GM12878 (cell line): ENCODE results near the gene UBAC2. TPM values are rescaled to one million over a fixed set of nuclear protein-coding genes. Genes with fewer than 3 reads are reported as not detected.

Experiments used
- ATAC-seq: fragments of 200-7000 bp; cut with Tn5 transposase; 3 replicates; pipeline ENCODE4 v1.9.1; 2020; ENCODE audit warnings: mild to moderate bottlenecking, moderate library complexity
- BruUV-seq: library from RNA; stranded (reverse); fragments of 400-500 nt; replicated peaks from 2 replicates; lab custom pipeline; 2021; lab: Mats Ljungman, UMichigan
- CTCF ChIA-PET: fragments of 300-600 bp; sonication (Branson Sonifier 250); formaldehyde crosslinking; extraction: SDS; loops from one replicate; lab custom pipeline; 2021; ENCODE audit warnings: inconsistent platforms; lab: Yijun Ruan, JAX
- POLR2A ChIA-PET: fragments of 350-600 bp; formaldehyde crosslinking; extraction: SDS; loops from one replicate; lab custom pipeline; 2021; ENCODE audit warnings: inconsistent platforms; lab: Charles Lee
- RAD21 ChIA-PET: fragments of 300-600 bp; sonication (Branson Sonifier 250); formaldehyde crosslinking; loops from one replicate; lab custom pipeline; 2023; ENCODE audit warnings: antibody characterized with exemption; ENCODE audit not compliant: unreplicated experiment; lab: Charles Lee
- SMC1A ChIA-PET: fragments of 300-600 bp; sonication (Branson Sonifier 250); formaldehyde crosslinking; loops from one replicate; lab custom pipeline; 2023; ENCODE audit not compliant: unreplicated experiment, uncharacterized antibody; lab: Charles Lee
- DNase-seq: peaks from one replicate; pipeline ENCODE4 v3.0.0-alpha.2; 2011; ENCODE audit warnings: low read depth, low spot score
- FAIRE-seq: peaks from 3 replicates; lab custom pipeline; 2011; peaks lifted over from hg19 to GRCh38; lab: Jason Lieb, UNC
- H2AFZ ChIP-seq: 2 replicates; pipeline ENCODE4 v1.6.0; 2011; ENCODE audit warnings: low read depth, low read length, control low read depth; ENCODE audit not compliant: control insufficient read depth
- H3K27ac ChIP-seq: 2 replicates; pipeline ENCODE4 v1.5.1; 2011; ENCODE audit warnings: control low read depth; ENCODE audit not compliant: control insufficient read depth, insufficient read depth
- H3K27me3 ChIP-seq, 2 experiments: replicated peaks in 1 of 2; 2 replicates each; pipeline versions ENCODE4 v1.6.0 to v1.6.1; 2011; ENCODE audit warnings: low read length in 1 of 2; ENCODE audit not compliant: control insufficient read depth in 2 of 2, insufficient read depth in 2 of 2
- H3K36me3 ChIP-seq, 2 experiments: 2 replicates each; pipeline ENCODE4 v1.5.1; 2011; ENCODE audit warnings: low read length in 1 of 2; ENCODE audit not compliant: control insufficient read depth in 2 of 2, insufficient read depth in 2 of 2
- H3K4me1 ChIP-seq: 2 replicates; pipeline ENCODE4 v1.6.1; 2011; ENCODE audit warnings: mild to moderate bottlenecking, low read length, moderate library complexity, mixed read lengths; ENCODE audit not compliant: control insufficient read depth, insufficient read depth
- H3K4me2 ChIP-seq: 2 replicates; pipeline ENCODE4 v1.6.0; 2011; ENCODE audit warnings: control low read depth; ENCODE audit not compliant: control insufficient read depth, insufficient read depth
- H3K4me3 ChIP-seq: fragments of 200-600 bp; sonication (generic); 2 replicates; pipeline ENCODE4 v1.5.1; 2016
- H3K79me2 ChIP-seq: 2 replicates; pipeline ENCODE4 v1.6.0; 2011; ENCODE audit warnings: low read length; ENCODE audit not compliant: control insufficient read depth, insufficient read depth
- H3K9ac ChIP-seq: 2 replicates; pipeline ENCODE4 v1.8.0; 2011; ENCODE audit warnings: low read length, control low read depth, mixed read lengths; ENCODE audit not compliant: control insufficient read depth, insufficient read depth
- H3K9me3 ChIP-seq: replicated peaks from 3 replicates; pipeline ENCODE4 v1.5.1; 2011; ENCODE audit warnings: mild to moderate bottlenecking, low read length; ENCODE audit not compliant: control insufficient read depth, insufficient read depth
- H4K20me1 ChIP-seq: 2 replicates; pipeline ENCODE4 v1.6.0; 2011; ENCODE audit not compliant: control insufficient read depth, insufficient read depth
- CREB1 ChIP-seq: IDR thresholded peaks from 2 replicates; pipeline ENCODE4 v1.6.1; 2012; ENCODE audit warnings: low read depth, mild to moderate bottlenecking, inconsistent platforms
- ZNF217 ChIP-seq: fragments of 450-650 bp; IDR thresholded peaks from 2 replicates; pipeline ENCODE4 v1.6.1; 2017; ENCODE audit warnings: antibody characterized with exemption, mild to moderate bottlenecking
- ZNF384 ChIP-seq: IDR thresholded peaks from 2 replicates; pipeline ENCODE4 v1.6.1; 2012; ENCODE audit warnings: low read depth, mild to moderate bottlenecking, low read length, improper control_type of control experiment, borderline replicate concordance
- WGBS: methylation state at CpG from one replicate; pipeline ENCODE4 v1.1.6; 2016; ENCODE audit warnings: low lambda C conversion rate; ENCODE audit not compliant: insufficient replicate concordance, insufficient coverage; ENCODE audit errors: missing lambda C conversion rate; 5-methylcytosine and 5-hydroxymethylcytosine counted together
- in situ Hi-C: fragments of 300-500 bp; cut with MboI; formaldehyde crosslinking; loops from 9 replicates; pipeline ENCODE4 v1.14.3; 2018; ENCODE audit warnings: mixed read lengths
- intact Hi-C: fragments of 100-400 bp; cut with micrococcal nuclease; formaldehyde crosslinking; loops from one replicate; pipeline ENCODE4 v1.14.2; 2022; ENCODE audit not compliant: unreplicated experiment
- polyA plus RNA-seq, 11 experiments: library from polyadenylated mRNA; depleted of rRNA in 4 of 11; unstranded in 6 of 11; stranded (reverse) in 5 of 11; fragments of >200 nt; fragmentation: Nextera tagmentation in 4 of 11; fragmentation: Illumina TruSeq in 1 of 11; extraction: Ambion mirVana in 4 of 11; extraction: Trizol in 1 of 11; gene quantifications; 1 replicate in 1 of 11; 2 replicates in 10 of 11; pipeline versions ENCODE4 v1.2.1 to v1.2.3, GENCODE V29; 2011 to 2016; ENCODE audit warnings: inconsistent platforms in 2 of 11, missing spikeins in 2 of 11, low read depth in 1 of 11
- total RNA-seq, 4 experiments: library from RNA; depleted of rRNA in 3 of 4; stranded (reverse); fragments of >200 nt in 3 of 4; fragmentation: Illumina TruSeq in 1 of 4; extraction: Trizol in 1 of 4; gene quantifications; 2 replicates each; pipeline versions ENCODE4 v1.2.1 to v1.2.3, GENCODE V29; 2013 to 2021
- TF ChIP-seq, protein P1 (sequence below): fragments of 450-650 bp; IDR thresholded peaks from 2 replicates; pipeline ENCODE4 v1.6.1; 2017; ENCODE audit warnings: mild to moderate bottlenecking, moderate library complexity
- TF ChIP-seq, protein P2 (sequence below): fragments of 450-650 bp; IDR thresholded peaks from 2 replicates; pipeline ENCODE4 v1.6.1; 2018; ENCODE audit warnings: borderline replicate concordance, mild to moderate bottlenecking; ENCODE audit not compliant: partially characterized antibody

UBAC2 gene
- total and polyA plus RNA-seq, 10 of the 15 experiments (the other 5 are each of a cell fraction or from before 2014, with no cell fraction given): 3.0 to 54.6 (median 17.4) TPM

DNA sequence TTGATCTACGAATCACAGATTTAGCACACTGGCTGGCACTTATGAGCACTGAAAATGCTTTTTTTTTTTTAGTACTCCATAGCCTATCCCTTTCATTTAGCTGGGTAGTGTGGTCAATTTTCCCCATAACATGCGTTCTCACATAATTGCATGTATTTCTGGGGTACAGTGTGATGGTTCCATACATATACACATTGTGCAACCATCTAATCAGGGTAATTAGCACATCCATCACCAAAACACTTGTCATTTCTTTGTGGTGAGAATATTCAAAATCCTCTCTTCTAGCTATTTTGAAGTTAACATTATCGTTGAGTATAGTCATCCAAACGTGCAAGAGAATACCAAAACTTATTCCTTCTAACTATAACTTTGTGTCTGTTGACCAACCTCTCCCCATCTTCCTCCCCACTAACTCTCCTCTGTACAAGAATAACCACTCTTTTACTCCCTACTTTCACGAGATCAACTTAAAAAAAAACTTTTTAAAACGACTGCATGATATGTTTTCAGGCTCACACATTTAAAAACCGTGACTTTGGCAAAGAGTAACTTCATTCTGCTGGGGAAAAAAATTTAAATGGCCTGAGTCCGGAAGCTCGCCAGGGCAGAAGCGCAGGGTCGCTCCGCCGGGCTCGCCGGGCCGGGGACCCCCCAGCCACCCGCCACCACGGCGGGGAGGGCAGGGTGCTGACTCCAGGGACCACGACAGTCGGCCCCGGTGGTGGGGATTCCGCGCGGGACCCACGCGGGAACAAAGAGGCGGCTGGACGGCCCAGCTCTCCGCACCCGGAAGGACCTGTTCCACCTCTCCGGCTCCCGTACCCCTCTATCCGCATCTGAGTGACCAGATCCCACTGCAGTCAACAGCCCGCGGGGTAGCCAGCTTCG lies 868 bp upstream of the UBAC2 start:
- Histone ChIP-seq H2AFZ (peak overlapping the region; percentile 88), H3K79me2 (peaks cover 40% of the 10 kb centered on the region), H3K27me3 (no peaks in the 10 kb centered on the region), H3K9ac (peak overlapping the region; percentile 91), H3K27ac (peak overlapping the region; percentile 73), H3K9me3 (no peaks in the 10 kb centered on the region), H4K20me1 (peaks cover 7% of the 10 kb centered on the region; the same call in 1 of the 2 replicates), H3K36me3 (no peaks in the 10 kb centered on the region), H3K4me3 (peak overlapping the region; percentile 82), H3K4me2 (peak overlapping the region; percentile 66), H3K4me1 (peaks cover 22% of the 10 kb centered on the region)
- SMC1A ChIA-PET: interaction anchor here (0.5 to 11.8 kb wide), 13 partner anchors 15 to 1244 kb away, joined by 3 to 184 read pairs (median 5); partner anchors contain the start of gene GPR18
- ATAC-seq (peak; percentile 1), FAIRE-seq (no peak), DNase-seq (no peak)
- BruUV-seq: TSS peak; percentile 95
- in situ Hi-C loops: no loop called here
- CTCF ChIA-PET: interaction anchor here (0.6 to 8.0 kb wide), 14 partner anchors 15 to 306 kb away, joined by 3 to 172 read pairs (median 4); partner anchors contain the start of gene GPR18
- intact Hi-C loops: loop anchor here (2.0 to 5.0 kb wide), 4 partner anchors 29 to 298 kb away; no protein-coding TSS in a partner anchor
- TF ChIP-seq ZNF217 (0 out of 2 replicates have a peak, but pooled peaks have one; percentile 62), CREB1 (no peak), ZNF384 (no peak)
- TF ChIP-seq, protein P1, sequence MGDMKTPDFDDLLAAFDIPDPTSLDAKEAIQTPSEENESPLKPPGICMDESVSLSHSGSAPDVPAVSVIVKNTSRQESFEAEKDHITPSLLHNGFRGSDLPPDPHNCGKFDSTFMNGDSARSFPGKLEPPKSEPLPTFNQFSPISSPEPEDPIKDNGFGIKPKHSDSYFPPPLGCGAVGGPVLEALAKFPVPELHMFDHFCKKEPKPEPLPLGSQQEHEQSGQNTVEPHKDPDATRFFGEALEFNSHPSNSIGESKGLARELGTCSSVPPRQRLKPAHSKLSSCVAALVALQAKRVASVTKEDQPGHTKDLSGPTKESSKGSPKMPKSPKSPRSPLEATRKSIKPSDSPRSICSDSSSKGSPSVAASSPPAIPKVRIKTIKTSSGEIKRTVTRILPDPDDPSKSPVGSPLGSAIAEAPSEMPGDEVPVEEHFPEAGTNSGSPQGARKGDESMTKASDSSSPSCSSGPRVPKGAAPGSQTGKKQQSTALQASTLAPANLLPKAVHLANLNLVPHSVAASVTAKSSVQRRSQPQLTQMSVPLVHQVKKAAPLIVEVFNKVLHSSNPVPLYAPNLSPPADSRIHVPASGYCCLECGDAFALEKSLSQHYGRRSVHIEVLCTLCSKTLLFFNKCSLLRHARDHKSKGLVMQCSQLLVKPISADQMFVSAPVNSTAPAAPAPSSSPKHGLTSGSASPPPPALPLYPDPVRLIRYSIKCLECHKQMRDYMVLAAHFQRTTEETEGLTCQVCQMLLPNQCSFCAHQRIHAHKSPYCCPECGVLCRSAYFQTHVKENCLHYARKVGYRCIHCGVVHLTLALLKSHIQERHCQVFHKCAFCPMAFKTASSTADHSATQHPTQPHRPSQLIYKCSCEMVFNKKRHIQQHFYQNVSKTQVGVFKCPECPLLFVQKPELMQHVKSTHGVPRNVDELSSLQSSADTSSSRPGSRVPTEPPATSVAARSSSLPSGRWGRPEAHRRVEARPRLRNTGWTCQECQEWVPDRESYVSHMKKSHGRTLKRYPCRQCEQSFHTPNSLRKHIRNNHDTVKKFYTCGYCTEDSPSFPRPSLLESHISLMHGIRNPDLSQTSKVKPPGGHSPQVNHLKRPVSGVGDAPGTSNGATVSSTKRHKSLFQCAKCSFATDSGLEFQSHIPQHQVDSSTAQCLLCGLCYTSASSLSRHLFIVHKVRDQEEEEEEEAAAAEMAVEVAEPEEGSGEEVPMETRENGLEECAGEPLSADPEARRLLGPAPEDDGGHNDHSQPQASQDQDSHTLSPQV: no peak
- TF ChIP-seq, protein P2, sequence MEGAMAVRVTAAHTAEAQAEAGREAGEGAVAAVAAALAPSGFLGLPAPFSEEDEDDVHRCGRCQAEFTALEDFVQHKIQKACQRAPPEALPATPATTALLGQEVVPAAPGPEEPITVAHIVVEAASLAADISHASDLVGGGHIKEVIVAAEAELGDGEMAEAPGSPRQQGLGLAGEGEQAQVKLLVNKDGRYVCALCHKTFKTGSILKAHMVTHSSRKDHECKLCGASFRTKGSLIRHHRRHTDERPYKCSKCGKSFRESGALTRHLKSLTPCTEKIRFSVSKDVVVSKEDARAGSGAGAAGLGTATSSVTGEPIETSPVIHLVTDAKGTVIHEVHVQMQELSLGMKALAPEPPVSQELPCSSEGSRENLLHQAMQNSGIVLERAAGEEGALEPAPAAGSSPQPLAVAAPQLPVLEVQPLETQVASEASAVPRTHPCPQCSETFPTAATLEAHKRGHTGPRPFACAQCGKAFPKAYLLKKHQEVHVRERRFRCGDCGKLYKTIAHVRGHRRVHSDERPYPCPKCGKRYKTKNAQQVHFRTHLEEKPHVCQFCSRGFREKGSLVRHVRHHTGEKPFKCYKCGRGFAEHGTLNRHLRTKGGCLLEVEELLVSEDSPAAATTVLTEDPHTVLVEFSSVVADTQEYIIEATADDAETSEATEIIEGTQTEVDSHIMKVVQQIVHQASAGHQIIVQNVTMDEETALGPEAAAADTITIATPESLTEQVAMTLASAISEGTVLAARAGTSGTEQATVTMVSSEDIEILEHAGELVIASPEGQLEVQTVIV: no peak
- POLR2A ChIA-PET: interaction anchor here (0.8 to 3.1 kb wide), 7 partner anchors 32 to 100 kb away, joined by 3 to 12 read pairs (median 3); partner anchors contain the start of gene GPR18
- RAD21 ChIA-PET: interaction anchor here (1.1 to 12.0 kb wide), 8 partner anchors 15 to 181 kb away, joined by 3 to 94 read pairs (median 8); partner anchors contain the start of gene GPR18
- 6% methylated on average over 32 of the region's 37 CpGs for WGBS
